GM06990 (cell line): ENCODE measurements around the gene DOK7.

Source experiments
- DNase-seq: peaks from one replicate; pipeline ENCODE4 v3.0.0-alpha.2; 2011; ENCODE audit not compliant: insufficient read length; ENCODE audit errors: extremely low read depth
- H3K27me3 ChIP-seq: replicated peaks from 2 replicates; pipeline ENCODE4 v1.6.0; 2011; ENCODE audit warnings: low read length; ENCODE audit not compliant: control insufficient read depth, insufficient read depth
- H3K36me3 ChIP-seq: 2 replicates; pipeline ENCODE4 v1.5.1; 2011; ENCODE audit warnings: low read length; ENCODE audit not compliant: control insufficient read depth, insufficient read depth
- H3K4me3 ChIP-seq: replicated peaks from 2 replicates; pipeline ENCODE4 v1.5.1; 2011; ENCODE audit warnings: low read depth, mild to moderate bottlenecking, control low read depth, low read length
- CTCF ChIP-seq: IDR thresholded peaks from 2 replicates; pipeline ENCODE4 v1.5.1; 2011; ENCODE audit warnings: low read length, control low read depth, mild to moderate bottlenecking, inconsistent platforms; ENCODE audit not compliant: insufficient read depth, poor library complexity, severe bottlenecking

Gene DOK7

DNA sequence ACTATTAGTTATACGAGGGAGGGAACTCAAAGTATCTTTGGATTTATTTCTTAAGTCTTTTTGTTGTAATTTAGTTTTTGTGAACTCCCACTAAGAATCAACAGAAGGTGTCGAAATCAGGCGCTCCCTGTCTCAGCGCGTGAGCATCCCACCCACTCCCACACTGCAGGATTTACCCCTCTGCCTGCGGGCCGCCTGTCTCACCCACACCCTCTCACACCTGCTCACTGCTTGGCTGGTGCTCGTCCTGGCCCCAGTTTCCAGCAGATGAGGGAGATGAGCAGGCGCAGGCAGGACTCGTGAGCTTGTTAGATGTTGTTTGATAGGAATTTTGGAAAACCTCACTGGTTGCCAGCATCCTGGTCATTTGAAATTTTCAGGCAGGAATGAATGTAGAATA lies 42.1 kb upstream of the DOK7 start:
- H3K27me3 ChIP-seq = no peaks in the 10 kb centered on the region; the same call in 1 of the 2 replicates

GRCh38 chr4:3421470-3421869 lies 41.6 kb upstream of the DOK7 start:
- no peak for DNase-seq
- Histone ChIP-seq H3K27me3 (no peaks in the 10 kb centered on the region; the same call in 1 of the 2 replicates), H3K4me3 (no peak overlapping the region), H3K36me3 (no peaks in the 10 kb centered on the region)
- no peak for TF ChIP-seq CTCF

More for the DNA sequence above, 42.1 kb upstream of the DOK7 start:
- Histone ChIP-seq H3K4me3 (no peak overlapping the region), H3K36me3 (no peaks in the 10 kb centered on the region)
- no peak for TF ChIP-seq CTCF
- no peak for DNase-seq

- no peaks in the 10 kb centered on the region for H3K27me3 ChIP-seq
- TF ChIP-seq CTCF = no peak
- DNase-seq = no peak
- no peaks in the 10 kb centered on the region for H3K36me3 ChIP-seq
- H3K4me3 ChIP-seq = no peak overlapping the region
Observed at GRCh38 chr4:3422241-3422801, 40.8 kb upstream of the DOK7 start.

DNA sequence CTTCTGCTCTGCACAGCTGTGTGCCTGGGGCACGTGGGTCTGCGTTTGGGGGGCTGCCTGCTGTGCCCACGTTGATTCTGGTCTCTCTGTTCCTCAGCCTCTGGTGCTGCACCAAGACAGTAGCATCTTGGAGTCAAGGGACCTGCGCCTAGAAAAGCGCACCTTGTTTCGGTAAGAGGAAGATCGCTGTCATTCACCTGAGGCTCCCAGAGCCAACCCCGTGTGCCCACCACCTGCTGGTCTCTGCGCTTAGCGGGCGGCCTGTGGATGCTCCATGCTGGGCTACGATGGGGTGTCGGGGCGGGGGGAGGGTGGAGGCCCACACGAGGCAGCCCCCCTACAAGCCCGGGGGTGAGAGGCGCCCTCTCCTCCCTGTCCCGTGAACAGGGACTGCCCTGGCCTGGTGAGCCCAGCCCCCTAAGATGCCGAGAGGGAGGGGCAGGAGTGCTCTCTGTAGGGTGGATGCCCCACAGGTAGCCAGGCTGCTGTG lies 40.3 kb upstream of the DOK7 start:
- TF ChIP-seq CTCF = no peak
- Histone ChIP-seq H3K4me3 (no peak overlapping the region), H3K36me3 (no peaks in the 10 kb centered on the region), H3K27me3 (no peaks in the 10 kb centered on the region)
- no peak for DNase-seq

GRCh38 chr4:3423406-3423805 lies 39.7 kb upstream of the DOK7 start:
- DNase-seq = no peak
- no peaks in the 10 kb centered on the region for H3K27me3 ChIP-seq
- H3K36me3 ChIP-seq = no peaks in the 10 kb centered on the region
- H3K4me3 ChIP-seq = no peak overlapping the region
- TF ChIP-seq CTCF = no peak

- no peak for TF ChIP-seq CTCF
- DNase-seq = no peak
- Histone ChIP-seq H3K36me3 (no peaks in the 10 kb centered on the region), H3K27me3 (no peaks in the 10 kb centered on the region), H3K4me3 (no peak overlapping the region)
Observed at GRCh38 chr4:3423952-3424351, 39.2 kb upstream of the DOK7 start.
